ENCODE data around the gene KRTAP9-4.
"Not testable (repeated sequence)": the region's sequence is repeated elsewhere in the genome, so short reads cannot be mapped to it uniquely, and the experiment has no call there.

The KRTAP9-4 gene

DNA sequence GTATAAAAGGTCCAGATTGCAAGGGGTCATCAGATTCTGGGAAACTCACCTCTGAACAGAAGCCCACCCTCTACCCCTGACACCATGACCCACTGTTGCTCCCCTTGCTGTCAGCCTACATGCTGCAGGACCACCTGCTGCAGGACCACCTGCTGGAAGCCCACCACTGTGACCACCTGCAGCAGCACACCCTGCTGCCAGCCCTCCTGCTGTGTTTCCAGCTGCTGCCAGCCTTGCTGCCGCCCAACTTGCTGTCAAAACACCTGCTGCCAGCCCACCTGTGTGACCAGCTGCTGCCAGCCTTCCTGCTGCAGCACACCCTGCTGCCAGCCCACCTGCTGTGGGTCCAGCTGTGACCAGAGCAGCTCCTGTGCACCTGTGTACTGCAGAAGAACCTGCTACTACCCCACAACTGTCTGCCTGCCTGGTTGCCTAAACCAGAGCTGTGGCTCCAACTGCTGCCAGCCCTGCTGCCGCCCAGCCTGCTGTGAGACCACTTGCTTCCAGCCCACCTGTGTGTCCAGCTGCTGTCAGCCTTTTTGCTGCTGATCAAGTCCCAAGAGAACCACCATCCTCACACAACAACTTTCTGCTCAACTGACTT is at the start of gene KRTAP9-4:
Gene KRTAP9-4, plus strand, starts transcription at position 51 of the 604 bp plus-strand sequence. Its CDS starts 34 bp downstream, at position 85.
- DNase-seq (ENCODE audit: low read depth in 2 of 2): not testable (repeated sequence)

- no peak for DNase-seq (ENCODE audit: low read depth in 2 of 2)
These were observed 37.5 kb upstream of the KRTAP9-4 start for GRCh38 chr17:41211845-41212466.

- DNase-seq (ENCODE audit: low read depth in 2 of 2): no peak
These were observed 36.8 kb upstream of the KRTAP9-4 start for GRCh38 chr17:41212524-41213169.

- DNase-seq (ENCODE audit: low read depth in 2 of 2): no peak
These were observed 33.8 kb upstream of the KRTAP9-4 start for GRCh38 chr17:41215681-41216080.

DNA sequence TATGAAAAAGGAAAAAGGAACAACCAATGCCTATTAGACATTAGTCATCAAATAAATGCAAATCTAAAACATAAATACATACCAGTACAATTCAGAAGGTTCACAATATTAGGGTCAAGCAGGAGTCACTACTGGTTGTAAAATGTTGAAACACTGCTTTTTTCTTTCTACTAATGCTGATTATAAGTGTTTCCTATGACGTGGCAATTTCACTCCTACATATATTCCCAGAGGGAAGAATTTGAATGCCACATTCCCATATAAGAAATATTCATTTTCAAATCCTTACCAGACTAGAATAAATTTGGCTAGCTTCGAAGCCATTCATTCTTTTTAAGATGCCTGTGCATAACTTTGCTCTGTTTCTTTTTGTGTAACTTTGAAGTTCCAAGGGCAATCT is 25.7 kb upstream of the KRTAP9-4 start:
- no peak for DNase-seq (ENCODE audit: low read depth in 2 of 2)

GRCh38 chr17:41226051-41226450 is 23.4 kb upstream of the KRTAP9-4 start:
- DNase-seq (ENCODE audit: low read depth in 2 of 2): no peak

- not testable (repeated sequence) for DNase-seq (ENCODE audit: low read depth in 2 of 2)
These were observed 22.8 kb upstream of the KRTAP9-4 start, which contains the start of gene KRTAP9-2 for GRCh38 chr17:41226598-41227095. TSS of gene KRTAP9-2 (plus strand) at chr17:41226648. CDS start at chr17:41226655, 7 bp downstream.

DNA sequence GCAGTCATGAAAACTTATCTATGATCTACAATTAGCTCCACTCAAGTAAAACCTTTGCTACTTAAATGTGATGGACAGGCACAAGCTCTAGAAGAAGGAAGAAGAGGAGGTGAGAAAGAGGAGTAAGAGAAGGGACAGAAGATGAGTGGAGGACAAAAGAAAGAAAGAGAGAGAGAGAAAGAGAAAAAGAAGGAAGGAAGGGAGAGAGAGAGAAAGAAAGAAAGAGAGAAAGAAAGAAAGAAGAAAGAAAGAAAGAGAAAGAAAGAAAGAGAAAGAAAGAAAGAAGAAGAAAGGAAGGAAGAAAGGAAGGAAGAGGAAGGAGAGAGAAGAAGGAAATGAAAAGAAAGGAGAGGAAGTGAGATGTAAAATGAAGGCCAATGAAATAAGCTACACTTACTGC is 19.4 kb upstream of the KRTAP9-4 start:
- DNase-seq (ENCODE audit: low read depth in 2 of 2): no peak

DNA sequence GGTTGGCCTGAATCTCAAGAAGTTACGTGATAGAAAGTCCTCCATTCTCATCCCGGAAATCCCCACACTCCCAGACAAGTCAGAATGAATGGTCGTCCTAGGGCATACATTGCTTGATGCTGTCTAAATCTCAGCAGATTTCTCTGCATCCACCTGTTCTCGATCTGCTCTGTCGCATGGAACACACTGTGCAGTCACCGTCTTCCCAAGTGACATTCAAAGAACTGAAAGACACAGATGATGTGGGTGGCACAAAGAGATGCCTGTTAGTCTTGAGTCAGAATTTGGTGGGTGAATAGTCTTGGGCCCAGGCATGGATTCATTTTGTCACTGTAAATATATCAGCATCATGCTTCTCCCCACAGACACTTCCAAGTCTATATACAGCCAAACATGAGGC is 17.8 kb upstream of the KRTAP9-4 start:
- DNase-seq (ENCODE audit: low read depth in 2 of 2): no peak

DNA sequence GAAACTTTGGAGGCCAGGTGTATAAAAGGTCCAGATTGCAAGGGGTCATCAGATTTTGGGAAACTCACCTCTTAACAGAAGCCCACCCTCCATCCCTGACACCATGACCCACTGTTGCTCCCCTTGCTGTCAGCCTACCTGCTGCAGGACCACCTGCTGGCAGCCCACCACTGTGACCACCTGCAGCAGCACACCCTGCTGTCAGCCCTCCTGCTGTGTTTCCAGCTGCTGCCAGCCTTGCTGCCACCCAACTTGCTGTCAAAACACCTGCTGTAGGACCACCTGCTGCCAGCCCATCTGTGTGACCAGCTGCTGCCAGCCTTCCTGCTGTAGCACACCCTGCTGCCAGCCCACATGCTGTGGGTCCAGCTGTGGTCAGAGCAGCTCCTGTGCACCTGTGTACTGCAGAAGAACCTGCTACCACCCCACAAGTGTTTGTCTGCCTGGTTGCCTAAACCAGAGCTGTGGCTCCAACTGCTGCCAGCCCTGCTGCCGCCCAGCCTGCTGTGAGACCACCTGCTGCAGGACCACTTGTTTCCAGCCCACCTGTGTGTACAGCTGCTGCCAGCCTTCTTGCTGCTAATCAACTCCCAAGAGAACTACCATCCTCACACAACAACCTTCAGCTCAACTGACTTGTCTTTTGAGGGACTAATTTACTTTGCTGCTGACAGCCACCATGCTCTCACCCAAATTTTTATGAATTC is 16.9 kb upstream of the KRTAP9-4 start, which contains the start of gene KRTAP9-3:
Gene KRTAP9-3, plus strand, starts transcription at position 51 of the 707 bp plus-strand sequence. Its CDS starts 53 bp downstream, at position 104.
- not testable (repeated sequence) for DNase-seq (ENCODE audit: low read depth in 2 of 2)

DNA sequence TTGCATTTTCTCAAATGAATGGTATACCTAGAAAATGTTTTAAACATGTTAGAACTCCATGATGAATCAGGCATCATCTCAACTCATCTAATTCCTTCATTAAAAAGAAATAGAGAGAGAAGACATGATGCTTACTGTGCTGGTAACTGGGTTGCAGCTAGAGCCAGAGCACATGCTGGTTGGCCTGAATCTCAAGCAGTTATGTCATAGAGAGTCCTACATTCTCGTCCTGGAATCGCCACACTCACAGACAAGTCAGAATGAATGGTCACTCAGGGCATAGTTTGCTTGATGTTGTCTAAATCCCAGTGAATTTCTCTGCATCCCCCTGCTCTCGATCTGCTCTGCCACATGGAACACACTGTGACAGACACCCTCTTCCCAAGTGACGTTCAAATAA is 12.4 kb upstream of the KRTAP9-4 start:
- DNase-seq (ENCODE audit: low read depth in 2 of 2): not testable (repeated sequence)

DNA sequence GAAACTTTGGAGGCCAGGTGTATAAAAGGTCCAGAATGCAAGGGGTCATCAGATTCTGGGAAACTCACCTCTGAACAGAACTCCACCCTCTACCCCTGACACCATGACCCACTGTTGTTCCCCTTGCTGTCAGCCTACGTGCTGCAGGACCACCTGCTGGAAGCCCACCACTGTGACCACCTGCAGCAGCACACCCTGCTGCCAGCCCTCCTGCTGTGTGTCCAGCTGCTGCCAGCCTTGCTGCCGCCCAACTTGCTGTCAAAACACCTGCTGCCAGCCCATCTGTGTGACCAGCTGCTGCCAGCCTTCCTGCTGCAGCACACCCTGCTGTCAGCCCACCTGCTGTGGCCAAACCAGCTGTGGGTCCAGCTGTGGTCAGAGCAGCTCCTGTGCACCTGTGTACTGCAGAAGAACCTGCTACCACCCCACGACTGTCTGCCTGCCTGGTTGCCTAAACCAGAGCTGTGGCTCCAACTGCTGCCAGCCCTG is 11.5 kb upstream of the KRTAP9-4 start, which contains the start of gene KRTAP9-8:
Gene KRTAP9-8, plus strand, starts transcription at position 51 of the 489 bp plus-strand sequence. Its CDS starts 53 bp downstream, at position 104.
- DNase-seq (ENCODE audit: low read depth in 2 of 2): not testable (repeated sequence)

DNA sequence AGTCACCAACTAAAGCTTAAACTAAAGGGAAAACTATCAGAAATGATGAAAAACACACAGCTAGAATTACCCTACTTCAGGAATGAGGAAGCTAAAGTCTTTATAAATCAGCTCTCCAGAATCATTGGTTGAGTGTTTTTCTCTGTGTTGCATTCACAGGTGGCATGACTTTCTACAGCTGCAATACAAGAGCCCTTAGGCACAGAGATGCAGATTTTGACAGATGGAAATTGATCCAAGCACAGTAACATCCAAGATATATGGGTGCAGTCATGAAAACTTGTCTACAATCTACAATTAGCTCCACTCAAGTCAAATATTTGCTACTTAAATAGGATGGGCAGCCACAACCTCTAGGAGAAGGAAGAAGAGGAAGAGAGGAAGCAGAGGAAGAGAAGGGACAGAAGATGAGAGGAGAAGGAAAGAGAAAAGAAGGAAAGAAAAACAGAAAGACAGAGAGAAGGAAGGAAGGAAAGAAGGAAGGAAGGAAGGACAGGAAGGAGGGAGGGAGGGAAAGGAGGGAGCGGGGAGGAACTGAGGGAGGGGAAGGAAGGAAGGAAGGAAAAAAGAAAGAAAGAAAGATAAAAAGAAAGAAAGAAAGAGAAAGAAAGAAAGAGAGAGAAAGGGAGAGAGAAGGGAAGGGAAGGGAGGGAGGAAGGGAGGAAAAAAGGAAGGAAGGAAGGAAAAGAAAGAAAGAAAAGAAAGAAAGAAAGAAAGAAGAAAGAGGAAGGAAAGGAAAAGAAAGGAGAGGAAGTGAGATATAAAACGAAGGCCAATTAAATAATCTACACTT is 2.3 kb upstream of the KRTAP9-4 start:
- DNase-seq (ENCODE audit: low read depth in 2 of 2): not testable (repeated sequence)

GRCh38 chr17:41251261-41251660 is 1.8 kb downstream of the KRTAP9-4 start:
- no peak for DNase-seq (ENCODE audit: low read depth in 2 of 2)

DNA sequence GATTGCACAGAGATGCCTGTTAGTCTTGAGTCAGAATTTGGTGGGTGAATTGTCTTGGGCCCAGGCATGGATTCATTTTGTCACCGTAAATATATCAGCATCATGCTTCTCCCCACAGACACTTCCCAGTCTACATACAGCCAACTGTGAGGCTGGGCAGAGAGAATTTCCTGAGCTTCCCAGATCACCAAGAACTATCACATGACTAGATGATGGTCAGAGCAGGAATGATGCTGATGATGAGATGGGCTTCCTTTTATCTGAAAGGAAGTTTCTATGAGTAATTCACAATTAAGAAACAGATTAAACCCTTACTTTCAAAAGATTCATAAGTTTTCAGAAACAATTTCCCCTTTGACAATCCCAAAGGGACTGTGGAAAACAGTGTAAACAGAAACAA is 5.4 kb downstream of the KRTAP9-4 start:
- no peak for DNase-seq (ENCODE audit: low read depth in 2 of 2)

DNA sequence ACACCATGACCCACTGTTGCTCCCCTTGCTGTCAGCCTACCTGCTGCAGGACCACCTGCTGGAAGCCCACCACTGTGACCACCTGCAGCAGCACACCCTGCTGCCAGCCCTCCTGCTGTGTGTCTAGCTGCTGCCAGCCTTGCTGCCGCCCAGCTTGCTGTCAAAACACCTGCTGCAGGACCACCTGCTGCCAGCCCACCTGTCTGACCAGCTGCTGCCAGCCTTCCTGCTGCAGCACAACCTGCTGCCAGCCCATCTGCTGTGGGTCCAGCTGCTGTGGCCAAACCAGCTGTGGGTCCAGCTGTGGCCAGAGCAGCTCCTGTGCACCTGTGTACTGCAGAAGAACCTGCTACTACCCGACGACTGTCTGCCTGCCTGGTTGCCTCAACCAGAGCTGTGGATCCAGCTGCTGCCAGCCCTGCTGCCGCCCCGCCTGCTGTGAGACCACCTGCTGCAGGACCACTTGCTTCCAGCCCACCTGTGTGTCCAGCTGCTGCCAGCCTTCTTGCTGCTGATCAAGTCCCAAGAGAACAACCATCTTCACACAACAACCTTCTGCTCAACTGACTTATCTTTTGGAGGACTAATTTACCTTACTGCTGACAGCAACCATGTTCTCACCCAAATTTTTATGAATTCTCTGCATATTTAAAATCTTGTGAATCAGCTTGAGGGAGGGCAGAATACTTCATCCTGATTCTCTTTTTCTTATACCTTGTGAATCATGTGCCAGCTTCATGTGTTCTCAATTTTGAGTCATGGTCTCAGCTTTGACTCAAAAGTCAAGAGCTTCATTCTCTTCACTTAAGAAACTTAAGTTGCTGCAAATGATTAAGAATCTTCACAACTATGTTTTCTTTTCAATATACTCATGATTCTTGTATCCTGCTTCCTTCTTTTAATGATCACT is 6.1 kb downstream of the KRTAP9-4 start, which contains the start of gene KRTAP9-9:
Gene KRTAP9-9, plus strand, starts transcription at position 4 of the 910 bp plus-strand sequence.
- DNase-seq (ENCODE audit: low read depth in 2 of 2): not testable (repeated sequence)

DNA sequence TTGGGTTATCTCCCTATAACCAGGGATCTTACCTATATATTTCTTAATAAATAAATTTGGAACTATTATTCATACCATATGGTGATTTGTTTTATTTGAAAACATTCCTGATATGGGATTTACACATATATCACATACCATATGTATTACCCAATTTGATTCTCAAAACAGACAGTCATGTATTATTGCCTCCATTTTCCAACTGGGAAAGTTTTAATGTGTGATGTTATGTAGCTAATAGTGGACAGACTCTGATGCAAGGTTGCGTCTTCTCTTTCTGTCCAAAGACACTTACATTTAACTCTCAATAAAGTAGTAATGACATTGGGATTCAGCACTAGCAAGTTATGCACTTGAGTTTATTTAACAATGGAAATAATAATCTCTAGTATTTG is 6.8 kb downstream of the KRTAP9-4 start:
- no peak for DNase-seq (ENCODE audit: low read depth in 2 of 2)

DNA sequence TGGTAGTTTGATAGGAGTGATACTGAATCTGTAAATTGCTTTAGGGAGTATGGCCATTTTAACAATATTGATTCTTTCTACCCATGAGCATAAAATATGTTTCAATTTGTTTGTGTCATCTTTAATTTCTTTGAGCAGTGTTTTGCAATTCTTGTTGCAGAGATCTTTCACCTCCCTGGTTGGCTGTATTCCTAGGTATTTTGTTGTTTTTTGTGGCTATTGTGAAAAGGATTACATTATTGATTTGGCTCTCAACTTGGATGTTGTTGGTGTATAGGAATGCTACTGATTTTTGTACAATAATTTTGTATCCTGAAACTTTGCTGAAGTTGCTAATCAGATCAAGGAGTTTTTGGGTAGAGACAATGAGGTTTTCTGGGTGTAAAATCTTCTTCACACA is 8.9 kb downstream of the KRTAP9-4 start:
- no peak for DNase-seq (ENCODE audit: low read depth in 2 of 2)

GRCh38 chr17:41263212-41263611 is 13.7 kb downstream of the KRTAP9-4 start:
- DNase-seq (ENCODE audit: low read depth in 2 of 2): no peak

- DNase-seq (ENCODE audit: low read depth in 2 of 2): no peak
These were observed 15.1 kb downstream of the KRTAP9-4 start for GRCh38 chr17:41264599-41264998.

Measured in stimulated activated CD4-positive, alpha-beta T cell treated with anti-CD3 and anti-CD28 coated beads, Interleukin-1b, Interleukin-23, amount 100 ng/mL, for 4 hours (primary cell).